ENCODE results near the gene SGSH.
A peak's percentile ranks its signal among the peaks of the same experiment; 100 is the strongest.

SGSH gene

GRCh38 chr17:80219013-80219762, 945 bp downstream of the SGSH start (continued):
- TF ChIP-seq YY1 (tag by site-specific recombination; IDR thresholded peaks at IDR 0.05) (no peak), HOXC10 (CRISPR knock-in tag; IDR thresholded peaks at IDR 0.05) (no peak), ZNF280C (tag by site-specific recombination; IDR thresholded peaks at IDR 0.05) (no peak), ZNF549 (tag by site-specific recombination; IDR thresholded peaks at IDR 0.05) (no peak), ZBTB49 (tag by site-specific recombination; IDR thresholded peaks at IDR 0.05; ENCODE audit: low read depth) (no peak), ZNF76 (tag by site-specific recombination; IDR thresholded peaks at IDR 0.05; ENCODE audit: borderline replicate concordance, low read depth) (no peak), ZNF449 (tag by site-specific recombination; IDR thresholded peaks at IDR 0.05) (no peak), ZNF600 (tag by site-specific recombination; IDR thresholded peaks at IDR 0.05) (peak; percentile 56; the same call in 1 of the 2 replicates), KLF10 (tag by site-specific recombination; IDR thresholded peaks at IDR 0.05) (peak; percentile 70; the same call in 1 of the 2 replicates), ZNF677 (tag by site-specific recombination; IDR thresholded peaks at IDR 0.05) (no peak), ZNF561 (tag by site-specific recombination; IDR thresholded peaks at IDR 0.05; ENCODE audit: borderline replicate concordance) (peak; percentile 85), ZFHX2 (tag by site-specific recombination; conservative IDR thresholded peaks at IDR 0.05) (no peak), SP3 (tag by site-specific recombination; IDR thresholded peaks at IDR 0.05) (no peak), OSR2 (tag by site-specific recombination; IDR thresholded peaks at IDR 0.05) (0 out of 2 replicates have a peak, but pooled peaks have one; percentile 42), MYNN (tag by site-specific recombination; IDR thresholded peaks at IDR 0.05; ENCODE audit: borderline replicate concordance) (no peak), ZBTB10 (tag by site-specific recombination; IDR thresholded peaks at IDR 0.05) (no peak), ZBTB8A (tag by site-specific recombination; IDR thresholded peaks at IDR 0.05) (peak; percentile 49), WT1 (tag by site-specific recombination; IDR thresholded peaks at IDR 0.05) (peak; percentile 73), ZNF529 (tag by site-specific recombination; IDR thresholded peaks at IDR 0.05; ENCODE audit: insufficient replicate concordance) (no peak), KLF7 (tag by site-specific recombination; IDR thresholded peaks at IDR 0.05; ENCODE audit: borderline replicate concordance) (no peak), ZNF747 (tag by site-specific recombination; IDR thresholded peaks at IDR 0.05) (no peak), ZNF223 (tag by site-specific recombination; IDR thresholded peaks at IDR 0.05) (no peak), ZNF16 (tag by site-specific recombination; IDR thresholded peaks at IDR 0.05; ENCODE audit: low read depth) (no peak), ZBTB11 (tag by site-specific recombination; conservative IDR thresholded peaks at IDR 0.05; ENCODE audit: low read depth) (peak; percentile 68; the same call in 1 of the 2 replicates), CTCF (tag by site-specific recombination; IDR thresholded peaks at IDR 0.05) (no peak)

All from HEK293 (cell line).